AG04449 (cell line): ENCODE data around the gene TRIM62.

ENCODE experiments used
- CTCF ChIA-PET: fragments of 350-600 bp; formaldehyde crosslinking; extraction: SDS; loops from one replicate; lab custom pipeline; 2021; ENCODE audit warnings: antibody characterized with exemption; lab: Yijun Ruan, JAX
- POLR2A ChIA-PET: fragments of 400-600, 350-600 bp; formaldehyde crosslinking; extraction: SDS; loops from one replicate; lab custom pipeline; 2020; ENCODE audit warnings: antibody characterized with exemption, inconsistent platforms; lab: Yijun Ruan, JAX
- DNase-seq: peaks from one replicate; pipeline ENCODE4 v3.0.0-alpha.2; 2010; ENCODE audit warnings: low read depth, low spot score
- H3K4me3 ChIP-seq: 2 replicates; pipeline ENCODE4 v1.5.1; 2011; ENCODE audit warnings: low read depth, mild to moderate bottlenecking, control low read depth, low read length
- CTCF ChIP-seq: IDR thresholded peaks from one replicate; pipeline ENCODE4 v1.5.1; 2011; ENCODE audit warnings: mild to moderate bottlenecking, moderate library complexity, low read length, control low read depth, inconsistent platforms; ENCODE audit not compliant: insufficient read depth; ENCODE audit errors: missing control alignments

TRIM62 gene

DNA sequence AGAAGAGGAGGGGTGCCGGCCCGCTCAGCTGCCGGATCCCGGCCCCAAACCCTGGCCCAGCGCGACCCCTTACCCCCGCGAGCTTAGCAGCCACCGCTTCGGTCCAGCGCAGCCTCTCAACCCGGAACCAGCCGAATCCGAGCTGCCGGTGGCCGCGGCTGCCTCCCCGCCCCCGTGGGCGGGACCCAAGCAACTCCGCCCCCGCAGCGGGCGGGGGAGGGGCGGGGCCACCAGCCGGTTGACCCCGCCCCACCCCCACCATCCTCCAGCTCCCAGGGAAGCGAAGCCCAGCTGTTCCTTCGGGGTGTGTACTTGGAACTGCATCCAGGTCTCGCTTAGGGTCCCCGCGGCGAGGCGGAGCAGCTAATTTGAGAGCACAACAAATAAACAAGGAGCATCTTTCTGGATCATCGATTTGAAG lies at the start of gene TRIM62:
Gene TRIM62, minus strand, starts transcription at position 123 of the 421 bp plus-strand sequence. CDS start 611 bp downstream, outside the sequence.
- no peak for DNase-seq
- H3K4me3 ChIP-seq = peak within 1 kb of the TSS; percentile 86
- TF ChIP-seq CTCF = no peak
- ChIA-PET CTCF (interaction anchor here (1.2 to 3.0 kb wide), 8 partner anchors 8 to 289 kb away, joined by 4 to 12 read pairs (median 6); no protein-coding TSS in a partner anchor), POLR2A (interaction anchor here (1.9 to 2.0 kb wide), 2 partner anchors 55 to 83 kb away, joined by 9 to 10 read pairs; no protein-coding TSS in a partner anchor)

- no peak for DNase-seq
- no peak for TF ChIP-seq CTCF
- ChIA-PET CTCF (interaction anchor here (0.9 to 1.4 kb wide), 2 partner anchors 9 to 13 kb away, joined by 3 read pairs; no protein-coding TSS in a partner anchor), POLR2A (no interaction called here)
- no peak overlapping the region for H3K4me3 ChIP-seq
Observed at GRCh38 chr1:33231166-33231565, 49.3 kb upstream of the TRIM62 start.

DNA sequence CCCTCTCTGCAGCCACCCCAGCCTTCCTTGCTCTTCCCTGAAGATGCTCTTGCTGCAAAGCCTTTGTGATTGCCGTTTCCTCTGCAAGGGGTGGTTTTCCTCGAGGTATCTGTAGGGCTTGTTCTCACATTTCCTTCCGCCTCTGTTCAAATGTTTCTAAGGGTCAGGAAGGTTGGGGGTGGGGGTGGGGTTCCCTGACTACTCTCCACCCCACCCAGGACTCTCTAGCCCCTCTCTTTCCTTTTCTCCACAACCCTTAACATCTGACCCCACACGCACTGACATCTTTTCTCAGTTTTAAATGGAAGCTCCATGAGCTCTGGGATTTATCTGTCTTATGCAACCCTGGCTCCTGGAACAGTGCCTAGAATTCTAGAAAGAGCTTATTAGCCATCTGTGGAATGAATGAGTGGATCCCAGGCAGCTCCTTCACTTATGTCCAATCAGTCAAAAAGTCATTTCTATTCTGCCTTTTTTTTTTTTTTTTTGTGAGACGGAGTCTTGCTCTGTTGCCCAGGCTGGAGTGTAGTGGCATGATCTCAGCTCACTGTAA lies 47.2 kb upstream of the TRIM62 start:
- ChIA-PET POLR2A (interaction anchor here (0.7 to 1.1 kb wide), 3 partner anchors 9 to 649 kb away, joined by 3 read pairs; no protein-coding TSS in a partner anchor), CTCF (interaction anchor here (0.7 to 1.9 kb wide), 5 partner anchors 9 to 242 kb away, joined by 3 to 8 read pairs (median 4); no protein-coding TSS in a partner anchor)
- H3K4me3 ChIP-seq = no peak overlapping the region
- peak; percentile 80 for DNase-seq
- no peak for TF ChIP-seq CTCF

GRCh38 chr1:33225586-33225985 lies 43.7 kb upstream of the TRIM62 start:
- no peak overlapping the region for H3K4me3 ChIP-seq
- DNase-seq = no peak
- TF ChIP-seq CTCF = no peak
- ChIA-PET POLR2A (no interaction called here), CTCF (interaction anchor here (0.9 to 1.3 kb wide), 2 partner anchors 12 to 69 kb away, joined by 3 to 5 read pairs; no protein-coding TSS in a partner anchor)

- no peak for TF ChIP-seq CTCF
- POLR2A ChIA-PET = no interaction called here
- DNase-seq = no peak
- CTCF ChIA-PET = interaction anchor here (1.4 to 1.5 kb wide), 2 partner anchors 71 to 246 kb away, joined by 3 to 5 read pairs; no protein-coding TSS in a partner anchor
- no peak overlapping the region for H3K4me3 ChIP-seq
Observed at GRCh38 chr1:33224166-33224707, 42.4 kb upstream of the TRIM62 start.

DNA sequence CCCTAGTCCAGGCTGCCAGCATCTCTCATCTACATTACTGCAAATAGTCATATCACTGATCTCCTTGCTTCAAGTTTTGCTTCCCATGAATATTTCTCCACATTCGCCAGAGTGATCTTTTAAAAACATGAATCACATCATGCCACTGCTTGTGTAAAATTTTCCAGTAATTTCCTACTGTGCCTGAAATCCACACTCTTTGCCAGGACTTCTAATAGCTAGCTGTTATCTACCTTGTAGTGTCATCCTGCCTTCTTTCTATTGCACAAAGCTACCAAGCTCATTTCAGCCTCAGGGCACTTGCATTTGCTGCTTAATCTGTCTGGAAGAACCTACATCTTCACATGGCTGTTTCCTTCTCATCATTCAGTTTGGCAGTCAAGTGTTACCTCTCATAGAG lies 40.5 kb upstream of the TRIM62 start:
- no peak for DNase-seq
- TF ChIP-seq CTCF = no peak
- ChIA-PET CTCF (interaction anchor here (0.8 to 1.4 kb wide), 4 partner anchors 8 to 248 kb away, joined by 3 to 4 read pairs (median 3); no protein-coding TSS in a partner anchor), POLR2A (no interaction called here)
- no peak overlapping the region for H3K4me3 ChIP-seq
